ENCODE measurements around the gene IQGAP1. TPM values are rescaled to one million over a fixed set of nuclear protein-coding genes. Genes with fewer than 3 reads are reported as not detected.

Gene IQGAP1
- total and polyA plus RNA-seq, 7 donors, result 31.1 to 72.2 (median 44.1) TPM

DNA sequence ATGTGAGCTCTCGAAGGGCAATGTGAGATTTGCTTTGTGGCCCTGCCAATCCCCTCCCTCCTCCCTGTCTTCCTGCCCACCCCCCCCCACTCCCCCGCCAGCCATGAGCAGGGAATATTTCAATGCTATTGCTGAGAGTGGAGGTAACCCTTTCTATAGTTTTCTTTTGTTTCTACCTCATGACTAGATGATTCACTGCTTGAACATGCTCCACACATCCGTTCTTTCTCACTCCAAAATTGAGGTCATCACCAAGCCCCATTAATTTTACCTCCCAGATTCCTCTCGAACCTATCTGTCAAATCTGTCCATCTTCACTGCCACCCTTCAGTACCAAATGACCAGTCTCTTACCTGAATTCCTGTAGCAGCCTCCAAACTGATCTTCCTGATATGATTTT lies 23.8 kb upstream of the IQGAP1 start:
- TF ChIP-seq CTCF (IDR thresholded peaks at IDR 0.05), result no peak
- intact Hi-C loops (cut with DNase I), result loop anchor here (5.0 kb wide), 2 partner anchors 93 to 118 kb away; no protein-coding TSS in a partner anchor
- Histone ChIP-seq H3K27me3 (ENCODE audit: insufficient read depth in 3 of 3, low read length in 2 of 3) (no peaks in the 10 kb centered on the region), H3K4me3 (no peak overlapping the region), H3K4me1 (peaks cover 29% of the 10 kb centered on the region), H3K36me3 (ENCODE audit: insufficient read depth in 1 of 2, low read depth in 1 of 2) (peaks cover 0 to 22% of the 10 kb centered on the region in 2 donors), H3K27ac (no peak overlapping the region), H3K9me3 (no peaks in the 10 kb centered on the region)
- 80 to 91% (median 85%) methylated on average over 4 of the region's 4 CpGs for WGBS, 3 donors
- ATAC-seq, result no peak
- DNase-seq, result no peak

GRCh38 chr15:90365414-90366055 lies 22.5 kb upstream of the IQGAP1 start:
- Histone ChIP-seq H3K27me3 (ENCODE audit: insufficient read depth in 3 of 3, low read length in 2 of 3) (no peaks in the 10 kb centered on the region), H3K4me3 (no peak overlapping the region), H3K9me3 (no peaks in the 10 kb centered on the region), H3K27ac (no peak overlapping the region), H3K36me3 (ENCODE audit: insufficient read depth in 1 of 2, low read depth in 1 of 2) (peaks cover 0 to 9% of the 10 kb centered on the region in 2 donors), H3K4me1 (peaks cover 29% of the 10 kb centered on the region)
- DNase-seq (no peak), ATAC-seq (no peak)
- no peak for TF ChIP-seq CTCF (IDR thresholded peaks at IDR 0.05)
- intact Hi-C loops (cut with DNase I), result no loop called here
- WGBS, 3 donors, result 91 to 95% (median 94%) methylated on average over 15 of the region's 15 CpGs

- H3K4me1 ChIP-seq, result peaks cover 20% of the 10 kb centered on the region
- ATAC-seq, result peak in 1 of 4 donors; percentile 27
These were observed 20.5 kb upstream of the IQGAP1 start for GRCh38 chr15:90367576-90367975.

GRCh38 chr15:90375071-90375470 lies 13.0 kb upstream of the IQGAP1 start:
- DNase-seq, result no peak
- ATAC-seq, result no peak
- H3K27me3 ChIP-seq (ENCODE audit: insufficient read depth in 3 of 3, low read length in 2 of 3), result no peaks in the 10 kb centered on the region
- intact Hi-C loops (cut with DNase I), result no loop called here
- no peaks in the 10 kb centered on the region for H3K36me3 ChIP-seq (ENCODE audit: insufficient read depth in 1 of 2, low read depth in 1 of 2)
- no peak overlapping the region for H3K27ac ChIP-seq
- no peak overlapping the region for H3K4me3 ChIP-seq
- no peaks in the 10 kb centered on the region for H3K4me1 ChIP-seq
- 94 to 95% (median 94%) methylated on average over 7 of the region's 7 CpGs for whole genome bisulfite sequencing, 3 donors
- TF ChIP-seq CTCF (IDR thresholded peaks at IDR 0.05), result no peak
- H3K9me3 ChIP-seq, result no peaks in the 10 kb centered on the region

More at GRCh38 chr15:90367576-90367975, 20.5 kb upstream of the IQGAP1 start:
- WGBS, 3 donors, result 12 to 20% (median 13%) methylated on average over 3 of the region's 3 CpGs
- no peak for TF ChIP-seq CTCF (IDR thresholded peaks at IDR 0.05)
- Histone ChIP-seq H3K27me3 (ENCODE audit: insufficient read depth in 3 of 3, low read length in 2 of 3) (no peaks in the 10 kb centered on the region), H3K36me3 (ENCODE audit: insufficient read depth in 1 of 2, low read depth in 1 of 2) (no peaks in the 10 kb centered on the region), H3K9me3 (no peaks in the 10 kb centered on the region), H3K27ac (peak overlapping the region; percentile 23), H3K4me3 (no peak overlapping the region)
- DNase-seq, result no peak
- intact Hi-C loops (cut with DNase I), result no loop called here

DNA sequence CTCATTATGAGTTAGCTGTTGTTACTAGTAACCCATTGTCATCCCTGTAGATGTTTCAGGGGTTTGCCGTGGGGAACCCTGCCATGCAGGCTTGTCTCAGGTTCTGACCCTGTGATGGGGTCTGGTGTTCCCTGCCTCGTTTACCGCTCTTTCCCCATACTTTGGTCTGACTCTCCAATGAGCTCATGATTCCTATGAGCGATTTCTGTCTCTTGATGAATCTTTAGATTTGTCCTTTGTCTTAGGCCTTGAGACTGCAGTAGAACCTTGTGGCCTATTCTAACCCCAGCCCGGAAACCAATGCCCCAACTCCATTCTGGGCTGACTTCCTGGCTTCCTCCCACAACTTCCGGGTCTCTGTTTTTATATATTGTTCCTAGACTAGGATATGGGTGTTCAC lies 11.3 kb upstream of the IQGAP1 start:
- Histone ChIP-seq H3K4me1 (no peaks in the 10 kb centered on the region), H3K9me3 (no peaks in the 10 kb centered on the region), H3K27ac (no peak overlapping the region), H3K36me3 (ENCODE audit: insufficient read depth in 1 of 2, low read depth in 1 of 2) (no peaks in the 10 kb centered on the region), H3K27me3 (ENCODE audit: insufficient read depth in 3 of 3, low read length in 2 of 3) (no peaks in the 10 kb centered on the region), H3K4me3 (no peak overlapping the region)
- intact Hi-C loops (cut with DNase I), result no loop called here
- TF ChIP-seq CTCF (IDR thresholded peaks at IDR 0.05), result no peak
- ATAC-seq (no peak), DNase-seq (no peak)
- 62 to 81% (median 77%) methylated on average over 6 of the region's 6 CpGs for WGBS, 3 donors

Measured in psoas muscle (tissue), 8 donors.